ENCODE data around the gene CEP128. TPM values are rescaled to one million over a fixed set of nuclear protein-coding genes. Genes with fewer than 3 reads are reported as not detected.

CEP128 gene
- total and polyA plus RNA-seq, 2 experiments from 2014 or later: 7.6 to 17.6 TPM

GRCh38 chr14:80705241-80705980 is 236.1 kb downstream of the CEP128 start:
- no peaks in the 10 kb centered on the region for H3K27me3 Mint-ChIP-seq (ENCODE audit: insufficient read depth, low read depth, poor library complexity)
- DNase-seq (ENCODE audit: low spot score) (no peak), ATAC-seq (no peak)
- no peak overlapping the region for H3K27ac ChIP-seq (ENCODE audit: low read depth)
- no peak overlapping the region for H3K4me3 Mint-ChIP-seq
- H3K9me2 ChIP-seq (ENCODE audit: insufficient read depth): no peaks in the 10 kb centered on the region
- H4K20me1 ChIP-seq (replicated peaks; ENCODE audit: insufficient read depth): no peaks in the 10 kb centered on the region
- no peaks in the 10 kb centered on the region for H3K36me3 ChIP-seq (ENCODE audit: insufficient read depth)
- H3K27ac Mint-ChIP-seq: no peak overlapping the region
- no peaks in the 10 kb centered on the region for H3K4me1 ChIP-seq (ENCODE audit: insufficient read depth)
- H3K27me3 ChIP-seq (ENCODE audit: insufficient read depth): no peaks in the 10 kb centered on the region
- H3K9me3 Mint-ChIP-seq: no peaks in the 10 kb centered on the region
- TF ChIP-seq, protein P1, sequence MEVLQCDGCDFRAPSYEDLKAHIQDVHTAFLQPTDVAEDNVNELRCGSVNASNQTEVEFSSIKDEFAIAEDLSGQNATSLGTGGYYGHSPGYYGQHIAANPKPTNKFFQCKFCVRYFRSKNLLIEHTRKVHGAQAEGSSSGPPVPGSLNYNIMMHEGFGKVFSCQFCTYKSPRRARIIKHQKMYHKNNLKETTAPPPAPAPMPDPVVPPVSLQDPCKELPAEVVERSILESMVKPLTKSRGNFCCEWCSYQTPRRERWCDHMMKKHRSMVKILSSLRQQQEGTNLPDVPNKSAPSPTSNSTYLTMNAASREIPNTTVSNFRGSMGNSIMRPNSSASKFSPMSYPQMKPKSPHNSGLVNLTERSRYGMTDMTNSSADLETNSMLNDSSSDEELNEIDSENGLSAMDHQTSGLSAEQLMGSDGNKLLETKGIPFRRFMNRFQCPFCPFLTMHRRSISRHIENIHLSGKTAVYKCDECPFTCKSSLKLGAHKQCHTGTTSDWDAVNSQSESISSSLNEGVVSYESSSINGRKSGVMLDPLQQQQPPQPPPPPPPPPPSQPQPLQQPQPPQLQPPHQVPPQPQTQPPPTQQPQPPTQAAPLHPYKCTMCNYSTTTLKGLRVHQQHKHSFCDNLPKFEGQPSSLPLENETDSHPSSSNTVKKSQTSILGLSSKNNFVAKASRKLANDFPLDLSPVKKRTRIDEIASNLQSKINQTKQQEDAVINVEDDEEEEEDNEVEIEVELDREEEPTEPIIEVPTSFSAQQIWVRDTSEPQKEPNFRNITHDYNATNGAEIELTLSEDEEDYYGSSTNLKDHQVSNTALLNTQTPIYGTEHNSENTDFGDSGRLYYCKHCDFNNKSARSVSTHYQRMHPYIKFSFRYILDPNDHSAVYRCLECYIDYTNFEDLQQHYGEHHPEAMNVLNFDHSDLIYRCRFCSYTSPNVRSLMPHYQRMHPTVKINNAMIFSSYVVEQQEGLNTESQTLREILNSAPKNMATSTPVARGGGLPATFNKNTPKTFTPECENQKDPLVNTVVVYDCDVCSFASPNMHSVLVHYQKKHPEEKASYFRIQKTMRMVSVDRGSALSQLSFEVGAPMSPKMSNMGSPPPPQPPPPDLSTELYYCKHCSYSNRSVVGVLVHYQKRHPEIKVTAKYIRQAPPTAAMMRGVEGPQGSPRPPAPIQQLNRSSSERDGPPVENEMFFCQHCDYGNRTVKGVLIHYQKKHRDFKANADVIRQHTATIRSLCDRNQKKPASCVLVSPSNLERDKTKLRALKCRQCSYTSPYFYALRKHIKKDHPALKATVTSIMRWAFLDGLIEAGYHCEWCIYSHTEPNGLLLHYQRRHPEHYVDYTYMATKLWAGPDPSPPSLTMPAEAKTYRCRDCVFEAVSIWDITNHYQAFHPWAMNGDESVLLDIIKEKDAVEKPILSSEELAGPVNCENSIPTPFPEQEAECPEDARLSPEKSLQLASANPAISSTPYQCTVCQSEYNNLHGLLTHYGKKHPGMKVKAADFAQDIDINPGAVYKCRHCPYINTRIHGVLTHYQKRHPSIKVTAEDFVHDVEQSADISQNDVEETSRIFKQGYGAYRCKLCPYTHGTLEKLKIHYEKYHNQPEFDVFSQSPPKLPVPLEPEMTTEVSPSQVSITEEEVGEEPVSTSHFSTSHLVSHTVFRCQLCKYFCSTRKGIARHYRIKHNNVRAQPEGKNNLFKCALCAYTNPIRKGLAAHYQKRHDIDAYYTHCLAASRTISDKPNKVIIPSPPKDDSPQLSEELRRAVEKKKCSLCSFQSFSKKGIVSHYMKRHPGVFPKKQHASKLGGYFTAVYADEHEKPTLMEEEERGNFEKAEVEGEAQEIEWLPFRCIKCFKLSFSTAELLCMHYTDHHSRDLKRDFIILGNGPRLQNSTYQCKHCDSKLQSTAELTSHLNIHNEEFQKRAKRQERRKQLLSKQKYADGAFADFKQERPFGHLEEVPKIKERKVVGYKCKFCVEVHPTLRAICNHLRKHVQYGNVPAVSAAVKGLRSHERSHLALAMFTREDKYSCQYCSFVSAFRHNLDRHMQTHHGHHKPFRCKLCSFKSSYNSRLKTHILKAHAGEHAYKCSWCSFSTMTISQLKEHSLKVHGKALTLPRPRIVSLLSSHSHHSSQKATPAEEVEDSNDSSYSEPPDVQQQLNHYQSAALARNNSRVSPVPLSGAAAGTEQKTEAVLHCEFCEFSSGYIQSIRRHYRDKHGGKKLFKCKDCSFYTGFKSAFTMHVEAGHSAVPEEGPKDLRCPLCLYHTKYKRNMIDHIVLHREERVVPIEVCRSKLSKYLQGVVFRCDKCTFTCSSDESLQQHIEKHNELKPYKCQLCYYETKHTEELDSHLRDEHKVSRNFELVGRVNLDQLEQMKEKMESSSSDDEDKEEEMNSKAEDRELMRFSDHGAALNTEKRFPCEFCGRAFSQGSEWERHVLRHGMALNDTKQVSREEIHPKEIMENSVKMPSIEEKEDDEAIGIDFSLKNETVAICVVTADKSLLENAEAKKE (CRISPR knock-in tag; IDR thresholded peaks at IDR 0.05): no peak
- TF ChIP-seq EZH2phosphoT487 (IDR thresholded peaks at IDR 0.05; ENCODE audit: unreplicated experiment) (no peak), EZH2 (IDR thresholded peaks at IDR 0.05; ENCODE audit: low read depth, unreplicated experiment) (no peak), JUNB (IDR thresholded peaks at IDR 0.05; ENCODE audit: unreplicated experiment) (no peak)
- no peak overlapping the region for H3K4me3 ChIP-seq
- H3K79me2 ChIP-seq (replicated peaks; ENCODE audit: insufficient read depth): no peaks in the 10 kb centered on the region
- no peaks in the 10 kb centered on the region for H3K4me1 Mint-ChIP-seq
- no peaks in the 10 kb centered on the region for H3F3A ChIP-seq (replicated peaks; ENCODE audit: low read depth)
- no peak overlapping the region for H3K4me2 ChIP-seq
- H3K36me3 Mint-ChIP-seq (ENCODE audit: low read depth): no peaks in the 10 kb centered on the region
- H2AFZ ChIP-seq: no peak overlapping the region

DNA sequence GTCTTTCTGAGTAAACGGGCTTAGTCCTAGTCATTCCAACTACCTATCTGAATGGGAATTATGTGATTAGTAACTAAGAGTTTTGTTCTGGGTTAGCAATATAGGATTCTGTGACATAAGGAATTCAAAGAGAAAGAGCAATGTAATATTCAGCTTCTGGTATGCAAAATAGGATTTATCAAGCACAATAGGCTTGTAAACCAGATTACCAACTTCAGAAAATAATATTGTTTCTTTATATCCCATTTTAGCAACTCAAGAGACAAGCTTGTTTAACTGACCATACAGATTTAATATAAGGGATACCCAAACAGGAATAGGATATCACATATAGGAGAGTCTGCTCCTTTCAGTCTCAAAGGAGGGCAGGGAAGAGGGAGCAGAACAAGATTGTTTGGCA is 240.9 kb downstream of the CEP128 start:
- no peak for ATAC-seq

More for the DNA sequence above, 240.9 kb downstream of the CEP128 start:
- Histone ChIP-seq H3K9me2 (ENCODE audit: insufficient read depth) (no peaks in the 10 kb centered on the region), H4K20me1 (replicated peaks; ENCODE audit: insufficient read depth) (no peaks in the 10 kb centered on the region), H3K36me3 (ENCODE audit: insufficient read depth) (no peaks in the 10 kb centered on the region), H3K4me1 (ENCODE audit: insufficient read depth) (no peaks in the 10 kb centered on the region), H2AFZ (no peak overlapping the region), H3K79me2 (replicated peaks; ENCODE audit: insufficient read depth) (no peaks in the 10 kb centered on the region), H3K4me3 (no peak overlapping the region), H3F3A (replicated peaks; ENCODE audit: low read depth) (no peaks in the 10 kb centered on the region), H3K27ac (ENCODE audit: low read depth) (no peak overlapping the region), H3K27me3 (ENCODE audit: insufficient read depth) (no peaks in the 10 kb centered on the region), H3K4me2 (no peak overlapping the region)
- Mint-ChIP-seq H3K4me3 (no peak overlapping the region), H3K27ac (0 out of 2 replicates have a peak overlapping the region, but pooled peaks have one; percentile 33), H3K9me3 (no peaks in the 10 kb centered on the region), H3K4me1 (no peaks in the 10 kb centered on the region), H3K27me3 (ENCODE audit: insufficient read depth, low read depth, poor library complexity) (no peaks in the 10 kb centered on the region), H3K36me3 (ENCODE audit: low read depth) (no peaks in the 10 kb centered on the region)
- TF ChIP-seq JUNB (IDR thresholded peaks at IDR 0.05; ENCODE audit: unreplicated experiment): no peak
- TF ChIP-seq POLR2AphosphoS5 (IDR thresholded peaks at IDR 0.05; ENCODE audit: low read depth): no peak
- no peak for TF ChIP-seq EZH2 (IDR thresholded peaks at IDR 0.05; ENCODE audit: low read depth, unreplicated experiment)
- no peak for TF ChIP-seq CREB1 (CRISPR knock-in tag; IDR thresholded peaks at IDR 0.05; ENCODE audit: low read depth)
- TF ChIP-seq, protein P2, sequence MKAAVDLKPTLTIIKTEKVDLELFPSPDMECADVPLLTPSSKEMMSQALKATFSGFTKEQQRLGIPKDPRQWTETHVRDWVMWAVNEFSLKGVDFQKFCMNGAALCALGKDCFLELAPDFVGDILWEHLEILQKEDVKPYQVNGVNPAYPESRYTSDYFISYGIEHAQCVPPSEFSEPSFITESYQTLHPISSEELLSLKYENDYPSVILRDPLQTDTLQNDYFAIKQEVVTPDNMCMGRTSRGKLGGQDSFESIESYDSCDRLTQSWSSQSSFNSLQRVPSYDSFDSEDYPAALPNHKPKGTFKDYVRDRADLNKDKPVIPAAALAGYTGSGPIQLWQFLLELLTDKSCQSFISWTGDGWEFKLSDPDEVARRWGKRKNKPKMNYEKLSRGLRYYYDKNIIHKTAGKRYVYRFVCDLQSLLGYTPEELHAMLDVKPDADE (IDR thresholded peaks at IDR 0.05): no peak
- TF ChIP-seq CTCF (conservative IDR thresholded peaks at IDR 0.05; ENCODE audit: low read depth in 2 of 2): no peak
- DNase-seq (ENCODE audit: low spot score): no peak
